Aortic smooth muscle cell (primary cell): ENCODE data around the gene CEP104. TPM values are rescaled to one million over a fixed set of nuclear protein-coding genes. Genes with fewer than 3 reads are reported as not detected.

ENCODE experiments used
- total RNA-seq: library from RNA; depleted of rRNA; stranded (reverse); fragments of >200 nt; gene quantifications from 2 replicates; pipeline ENCODE4 v1.2.3, GENCODE V29; 2014

CEP104 gene
- total RNA-seq, result 22.1 and 25.0 TPM in 2 replicates

GRCh38 chr1:3856923-3857790 is at the start of gene CEP104, which contains the start of gene DFFB:
CEP104 (minus strand) TSS chr1:3857211; CDS start chr1:3852407, 4,804 bp downstream.
DFFB (plus strand) TSS chr1:3857476; CDS start chr1:3857604, 128 bp downstream.

DNA sequence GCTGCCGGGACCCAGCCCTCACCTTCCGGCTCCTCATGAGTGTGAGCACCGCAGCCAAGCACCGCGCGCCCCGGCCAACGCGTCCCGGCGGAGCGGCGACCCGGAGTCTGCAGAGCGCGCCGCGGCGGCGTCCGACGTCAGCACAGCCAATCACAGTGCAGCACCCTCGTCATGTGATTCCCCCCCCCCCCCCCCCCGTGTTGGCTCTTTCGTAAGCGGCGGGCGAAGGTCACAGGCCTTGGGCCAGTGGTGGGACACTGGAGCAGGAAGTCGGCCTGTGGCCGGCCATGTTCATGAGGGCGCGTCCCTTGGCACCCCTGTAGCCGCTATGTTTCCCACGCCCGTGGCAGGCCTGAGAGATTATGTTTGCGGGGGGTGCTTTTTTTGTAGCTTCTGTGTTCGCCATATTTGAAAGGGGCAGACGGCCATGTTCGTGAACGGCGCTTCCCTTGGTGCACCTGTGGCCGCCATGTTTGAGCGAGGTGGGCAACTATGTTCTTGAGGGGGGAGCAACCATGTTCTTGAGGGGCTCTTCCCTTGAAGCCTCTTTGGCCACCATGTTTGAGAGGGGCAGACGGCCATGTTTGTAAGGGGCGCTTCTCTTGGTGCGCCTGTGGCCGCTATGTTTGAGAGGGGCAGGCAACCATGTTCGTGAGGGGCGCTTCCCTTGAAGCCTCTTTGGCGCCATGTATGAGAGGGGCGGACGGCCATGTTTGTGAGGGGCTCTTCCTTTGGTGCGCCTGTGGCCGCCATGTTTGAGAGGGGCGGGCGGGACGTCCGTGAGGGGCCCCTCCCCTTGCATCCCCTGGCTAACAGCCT is 43.3 kb upstream of the CEP104 start, which contains the start of gene C1orf174:
TSS of gene C1orf174 (minus strand) at position 123 of the 819 bp plus-strand sequence. CDS start at position 37, 86 bp downstream.

DNA sequence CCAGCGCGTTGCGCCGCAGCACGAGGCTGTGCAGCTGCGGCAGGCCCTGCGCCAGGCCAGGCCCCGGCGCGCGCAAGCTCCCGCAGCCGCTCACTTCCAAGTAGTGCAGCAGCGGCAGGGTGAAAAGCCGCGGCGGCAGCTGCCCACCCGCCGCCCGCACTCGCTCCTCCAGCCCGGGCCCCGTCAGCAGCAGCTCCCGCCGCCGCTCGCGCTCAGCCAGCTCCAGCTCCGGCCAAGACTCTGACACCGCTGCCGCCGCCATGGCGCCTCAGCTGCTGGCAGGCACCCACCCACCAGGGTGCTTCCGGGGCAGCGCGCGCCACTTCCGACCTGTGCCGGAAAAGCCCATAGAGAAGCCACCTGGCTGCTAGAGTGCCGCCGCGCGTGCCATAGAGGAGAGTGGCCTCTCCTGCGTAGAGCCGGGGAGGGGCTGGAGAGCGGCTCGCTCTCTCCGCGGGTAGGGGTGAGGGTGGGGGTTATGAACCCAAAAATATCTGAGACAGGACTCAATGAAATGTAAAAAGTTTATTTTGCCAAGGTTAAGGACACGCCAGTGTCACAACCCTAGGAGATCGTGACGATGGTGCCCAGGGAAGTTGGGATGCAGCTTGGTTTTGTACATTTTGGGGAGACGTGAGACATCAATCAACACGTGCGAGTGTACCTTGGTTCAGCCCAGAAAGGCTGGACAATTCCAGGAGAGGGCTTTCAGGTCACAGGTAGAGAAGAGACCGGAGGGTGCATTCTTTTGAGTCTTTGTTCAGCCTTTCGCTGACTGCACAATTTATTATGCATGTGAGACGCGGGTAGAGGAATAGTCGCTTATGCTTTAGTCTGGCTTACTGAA is 60.6 kb downstream of the CEP104 start, which contains the start of gene LRRC47:
TSS of gene LRRC47 (minus strand) at position 284 of the 847 bp plus-strand sequence. CDS start at position 262, 22 bp downstream.

GRCh38 chr1:3772715-3773571 is 84.1 kb downstream of the CEP104 start, which contains the start of gene SMIM1:
SMIM1 (plus strand) TSS chr1:3772749; CDS start chr1:3775374, 2,625 bp downstream.

Other genes with a start within 250 kb of the CEP104 start
- 131 and 142 TPM in 2 replicates for gene MEGF6, start 245.7 kb downstream of the CEP104 start, total RNA-seq
- 30.1 and 37.1 TPM in 2 replicates for gene TPRG1L, start 232.2 kb downstream of the CEP104 start, total RNA-seq
- gene WRAP73, start 207.1 kb downstream of the CEP104 start, total RNA-seq, result 11.8 and 13.2 TPM in 2 replicates
- not detected in 2 replicates for gene TP73, start 204.7 kb downstream of the CEP104 start, total RNA-seq
- gene CCDC27, start 104.8 kb downstream of the CEP104 start, total RNA-seq, result not detected in 2 replicates
- 0.53 TPM in 1 of 2 replicates, not detected in the other for gene SMIM1, start 84.5 kb downstream of the CEP104 start, total RNA-seq
- gene LRRC47, start 60.7 kb downstream of the CEP104 start, total RNA-seq, result 24.6 and 30.4 TPM in 2 replicates
- gene DFFB, start 265 bp upstream of the CEP104 start, total RNA-seq, result 5.8 and 7.0 TPM in 2 replicates
- 20.5 and 25.9 TPM in 2 replicates for gene C1orf174, start 43.1 kb upstream of the CEP104 start, total RNA-seq